AG10803 (cell line): ENCODE results near the gene PLXND1.

Experiments
- DNase-seq: peaks from one replicate; pipeline ENCODE4 v3.0.0; 2010; ENCODE audit warnings: low read depth
- H3K4me3 ChIP-seq: 2 replicates; pipeline ENCODE4 v1.5.1; 2011; ENCODE audit warnings: mild to moderate bottlenecking, low read length, control low read depth
- CTCF ChIP-seq: conservative IDR thresholded peaks from 2 replicates; pipeline ENCODE4 v1.5.1; 2011; ENCODE audit warnings: mild to moderate bottlenecking, low read length, control low read depth, inconsistent platforms

Gene PLXND1

GRCh38 chr3:129560911-129561594, 45.4 kb downstream of the PLXND1 start:
- DNase-seq: peak; percentile 91
- peak overlapping the region; percentile 29 for H3K4me3 ChIP-seq
- TF ChIP-seq CTCF: no peak

- no peak for TF ChIP-seq CTCF
- H3K4me3 ChIP-seq: peak overlapping the region; percentile 29
- DNase-seq: peak; percentile 82
Observed at GRCh38 chr3:129560269-129560787, 46.1 kb downstream of the PLXND1 start.

- no peak for TF ChIP-seq CTCF
- peak overlapping the region; percentile 29 for H3K4me3 ChIP-seq
- no peak for DNase-seq
Observed at GRCh38 chr3:129559565-129560079, 46.9 kb downstream of the PLXND1 start.

GRCh38 chr3:129558772-129559564, 47.5 kb downstream of the PLXND1 start:
- TF ChIP-seq CTCF: no peak
- H3K4me3 ChIP-seq: no peak overlapping the region
- peak; percentile 91 for DNase-seq

- no peak for TF ChIP-seq CTCF
- no peak overlapping the region for H3K4me3 ChIP-seq
Observed at GRCh38 chr3:129558081-129558771, 48.2 kb downstream of the PLXND1 start.

GRCh38 chr3:129557548-129557894, 49.0 kb downstream of the PLXND1 start:
- no peak overlapping the region for H3K4me3 ChIP-seq
- peak; percentile 86 for DNase-seq
- TF ChIP-seq CTCF: no peak

More at GRCh38 chr3:129558081-129558771, 48.2 kb downstream of the PLXND1 start:
- DNase-seq: no peak
